HepG2 (cell line): Measurements from ENCODE around the gene PDK2. TPM values are rescaled to one million over a fixed set of nuclear protein-coding genes. Genes with fewer than 3 reads are reported as not detected.

Experiments used
- NCOA2 ChIP-seq: sonication (generic); formaldehyde crosslinking; IDR thresholded peaks from 2 replicates; pipeline ENCODE4 v1.8.0; 2022; ENCODE audit warnings: inconsistent platforms
- NFE2L2 ChIP-seq: fragments of 150-350 bp; IDR thresholded peaks from 2 replicates; pipeline ENCODE4 v1.6.1; 2014; ENCODE audit warnings: low read length
- PHF20 ChIP-seq: sonication (generic); formaldehyde crosslinking; IDR thresholded peaks from 2 replicates; pipeline ENCODE4 v1.5.0; 2020; ENCODE audit warnings: mild to moderate bottlenecking, missing genetic modification reagents
- SMYD3 ChIP-seq: sonication (generic); formaldehyde crosslinking; IDR thresholded peaks from 2 replicates; pipeline ENCODE4 v1.8.1; 2023; ENCODE audit warnings: mild to moderate bottlenecking, missing genetic modification reagents
- SRSF1 ChIP-seq: fragments of 200-400 bp; formaldehyde crosslinking; optimal IDR thresholded peaks from 2 replicates; pipeline ENCODE3; 2017; ENCODE audit warnings: mild to moderate bottlenecking, low read depth, low read length, moderate library complexity
- THYN1 ChIP-seq: sonication (generic); formaldehyde crosslinking; IDR thresholded peaks from 2 replicates; pipeline ENCODE4 v1.8.1; 2023; ENCODE audit warnings: low read depth, mild to moderate bottlenecking, moderate library complexity, missing genetic modification reagents, borderline replicate concordance
- ZKSCAN1 ChIP-seq: fragments of 150-350 bp; IDR thresholded peaks from 2 replicates; pipeline ENCODE4 v1.6.1; 2014; ENCODE audit warnings: low read length
- ZNF563 ChIP-seq: sonication (generic); formaldehyde crosslinking; IDR thresholded peaks from 2 replicates; pipeline ENCODE4 v1.8.0; 2022; ENCODE audit warnings: mild to moderate bottlenecking, moderate library complexity, missing genetic modification reagents
- ZNF678 ChIP-seq: sonication (generic); formaldehyde crosslinking; IDR thresholded peaks from 2 replicates; pipeline ENCODE4 v1.4.0; 2020; ENCODE audit warnings: mild to moderate bottlenecking, missing genetic modification reagents
- ZNF703 ChIP-seq: sonication (generic); formaldehyde crosslinking; IDR thresholded peaks from 2 replicates; pipeline ENCODE4 v1.5.1; 2020; ENCODE audit warnings: missing genetic modification reagents, mild to moderate bottlenecking, moderate library complexity, borderline replicate concordance
- polyA plus RNA-seq, 8 experiments: library from polyadenylated mRNA; depleted of rRNA in 3 of 8; stranded (reverse) in 7 of 8; unstranded in 1 of 8; fragments of >200 nt; fragmentation: Illumina TruSeq in 4 of 8; extraction: Trizol in 4 of 8; gene quantifications; 2 replicates each; pipeline versions ENCODE4 v1.2.1 to v1.2.3, GENCODE V29; 2011 to 2016; ENCODE audit warnings: low read depth in 4 of 8, missing spikeins in 1 of 8, mixed read lengths in 1 of 8; ENCODE audit not compliant: insufficient read depth in 1 of 8
- total RNA-seq, 5 experiments: library from RNA; depleted of rRNA; stranded (reverse); fragments of >200 nt; fragmentation: Illumina TruSeq; extraction: Trizol; gene quantifications; 2 replicates each; pipeline ENCODE4 v1.2.3, GENCODE V29; 2016; ENCODE audit warnings: low read depth in 1 of 5
- TF ChIP-seq, protein P1 (sequence below): sonication (generic); formaldehyde crosslinking; IDR thresholded peaks from 2 replicates; pipeline ENCODE4 v1.8.0; 2022; ENCODE audit warnings: missing genetic modification reagents, mild to moderate bottlenecking, moderate library complexity, borderline replicate concordance
- TF ChIP-seq, protein P2 (sequence below): sonication (generic); formaldehyde crosslinking; IDR thresholded peaks from 2 replicates; pipeline ENCODE4 v1.5.1; 2020; ENCODE audit warnings: missing genetic modification reagents, mild to moderate bottlenecking, borderline replicate concordance
- TF ChIP-seq, protein P3 (sequence below): sonication (generic); formaldehyde crosslinking; IDR thresholded peaks from 2 replicates; pipeline ENCODE4 v1.8.0; 2022; ENCODE audit warnings: mild to moderate bottlenecking, missing genetic modification reagents, moderate library complexity
- TF ChIP-seq, protein P4 (sequence below): sonication (generic); formaldehyde crosslinking; IDR thresholded peaks from 2 replicates; pipeline ENCODE4 v1.5.0; 2020; ENCODE audit warnings: mild to moderate bottlenecking, missing genetic modification reagents
- TF ChIP-seq, protein P5 (sequence below): sonication (generic); formaldehyde crosslinking; IDR thresholded peaks from 2 replicates; pipeline ENCODE4 v1.4.0; 2020; ENCODE audit warnings: missing genetic modification reagents
- TF ChIP-seq, protein P6 (sequence below): IDR thresholded peaks from 2 replicates; pipeline ENCODE4 v1.6.1; 2012; ENCODE audit warnings: inconsistent platforms
- TF ChIP-seq, protein P7 (sequence below): sonication (generic); formaldehyde crosslinking; IDR thresholded peaks from 2 replicates; pipeline ENCODE4 v1.5.1; 2020; ENCODE audit warnings: missing genetic modification reagents, mild to moderate bottlenecking, borderline replicate concordance

PDK2 gene
- total and polyA plus RNA-seq, 2 of the 13 experiments (the other 11 are each of a cell fraction or from before 2014, with no cell fraction given), result 18.5 to 59.7 TPM

DNA sequence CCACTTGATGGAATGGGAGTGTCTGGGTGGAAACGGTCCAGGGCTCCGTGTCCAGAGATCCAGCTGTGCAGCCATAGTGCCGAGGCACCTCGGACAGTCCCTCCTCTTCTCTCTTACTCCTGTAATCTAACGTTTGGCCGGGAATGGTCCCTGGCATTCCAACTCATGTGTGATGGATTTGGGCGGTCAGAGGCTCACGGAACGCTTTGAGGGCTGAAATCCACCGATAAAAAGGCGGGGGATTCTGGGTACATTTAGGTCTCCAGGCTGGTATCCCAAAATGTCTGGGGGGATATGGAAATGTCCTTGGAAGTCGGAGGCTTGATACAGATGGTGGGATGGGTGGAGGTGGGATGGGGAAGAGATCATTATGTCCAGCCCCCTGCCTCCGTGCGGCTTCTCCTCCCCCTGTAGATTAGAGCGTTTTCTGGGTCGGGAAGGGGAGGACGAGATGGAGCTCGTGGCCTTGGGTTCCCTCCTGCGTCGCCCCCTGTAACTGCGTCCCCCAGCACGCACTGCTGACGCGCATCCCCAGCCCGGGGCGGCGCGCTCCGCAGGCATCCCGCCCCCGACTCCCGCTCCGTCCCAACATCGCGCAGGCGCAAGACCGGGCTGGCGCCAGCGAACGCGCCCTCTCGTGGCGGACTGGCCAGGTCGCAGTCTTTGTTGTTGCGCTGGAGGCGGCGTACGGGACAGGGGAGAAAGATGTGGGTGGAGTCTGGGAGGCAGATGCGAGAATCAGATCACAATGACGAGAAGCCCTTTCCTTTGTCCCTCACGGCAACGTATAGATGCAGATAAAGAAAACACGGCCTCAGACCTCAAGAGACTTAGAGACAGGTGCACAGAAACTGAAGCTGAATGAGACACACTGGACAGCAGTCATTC is 66.1 kb downstream of the PDK2 start (continued):
- TF ChIP-seq ZNF703 (CRISPR knock-in tag) (no peak), ZNF678 (CRISPR knock-in tag) (no peak), PHF20 (no peak), SRSF1 (peak; percentile 55), THYN1 (CRISPR knock-in tag) (no peak), ZNF563 (peak; percentile 52; the same call in 1 of the 2 replicates), NCOA2 (no peak; the same call in 1 of the 2 replicates), SMYD3 (CRISPR knock-in tag) (no peak), ZKSCAN1 (no peak), NFE2L2 (no peak)
- TF ChIP-seq, protein P1, sequence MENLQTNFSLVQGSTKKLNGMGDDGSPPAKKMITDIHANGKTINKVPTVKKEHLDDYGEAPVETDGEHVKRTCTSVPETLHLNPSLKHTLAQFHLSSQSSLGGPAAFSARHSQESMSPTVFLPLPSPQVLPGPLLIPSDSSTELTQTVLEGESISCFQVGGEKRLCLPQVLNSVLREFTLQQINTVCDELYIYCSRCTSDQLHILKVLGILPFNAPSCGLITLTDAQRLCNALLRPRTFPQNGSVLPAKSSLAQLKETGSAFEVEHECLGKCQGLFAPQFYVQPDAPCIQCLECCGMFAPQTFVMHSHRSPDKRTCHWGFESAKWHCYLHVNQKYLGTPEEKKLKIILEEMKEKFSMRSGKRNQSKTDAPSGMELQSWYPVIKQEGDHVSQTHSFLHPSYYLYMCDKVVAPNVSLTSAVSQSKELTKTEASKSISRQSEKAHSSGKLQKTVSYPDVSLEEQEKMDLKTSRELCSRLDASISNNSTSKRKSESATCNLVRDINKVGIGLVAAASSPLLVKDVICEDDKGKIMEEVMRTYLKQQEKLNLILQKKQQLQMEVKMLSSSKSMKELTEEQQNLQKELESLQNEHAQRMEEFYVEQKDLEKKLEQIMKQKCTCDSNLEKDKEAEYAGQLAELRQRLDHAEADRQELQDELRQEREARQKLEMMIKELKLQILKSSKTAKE (CRISPR knock-in tag), result no peak
- TF ChIP-seq, protein P2, sequence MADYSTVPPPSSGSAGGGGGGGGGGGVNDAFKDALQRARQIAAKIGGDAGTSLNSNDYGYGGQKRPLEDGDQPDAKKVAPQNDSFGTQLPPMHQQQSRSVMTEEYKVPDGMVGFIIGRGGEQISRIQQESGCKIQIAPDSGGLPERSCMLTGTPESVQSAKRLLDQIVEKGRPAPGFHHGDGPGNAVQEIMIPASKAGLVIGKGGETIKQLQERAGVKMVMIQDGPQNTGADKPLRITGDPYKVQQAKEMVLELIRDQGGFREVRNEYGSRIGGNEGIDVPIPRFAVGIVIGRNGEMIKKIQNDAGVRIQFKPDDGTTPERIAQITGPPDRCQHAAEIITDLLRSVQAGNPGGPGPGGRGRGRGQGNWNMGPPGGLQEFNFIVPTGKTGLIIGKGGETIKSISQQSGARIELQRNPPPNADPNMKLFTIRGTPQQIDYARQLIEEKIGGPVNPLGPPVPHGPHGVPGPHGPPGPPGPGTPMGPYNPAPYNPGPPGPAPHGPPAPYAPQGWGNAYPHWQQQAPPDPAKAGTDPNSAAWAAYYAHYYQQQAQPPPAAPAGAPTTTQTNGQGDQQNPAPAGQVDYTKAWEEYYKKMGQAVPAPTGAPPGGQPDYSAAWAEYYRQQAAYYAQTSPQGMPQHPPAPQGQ (CRISPR knock-in tag), result 0 out of 2 replicates have a peak, but pooled peaks have one; percentile 62
- TF ChIP-seq, protein P3, sequence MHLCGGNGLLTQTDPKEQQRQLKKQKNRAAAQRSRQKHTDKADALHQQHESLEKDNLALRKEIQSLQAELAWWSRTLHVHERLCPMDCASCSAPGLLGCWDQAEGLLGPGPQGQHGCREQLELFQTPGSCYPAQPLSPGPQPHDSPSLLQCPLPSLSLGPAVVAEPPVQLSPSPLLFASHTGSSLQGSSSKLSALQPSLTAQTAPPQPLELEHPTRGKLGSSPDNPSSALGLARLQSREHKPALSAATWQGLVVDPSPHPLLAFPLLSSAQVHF (CRISPR knock-in tag), result no peak
- TF ChIP-seq, protein P4, sequence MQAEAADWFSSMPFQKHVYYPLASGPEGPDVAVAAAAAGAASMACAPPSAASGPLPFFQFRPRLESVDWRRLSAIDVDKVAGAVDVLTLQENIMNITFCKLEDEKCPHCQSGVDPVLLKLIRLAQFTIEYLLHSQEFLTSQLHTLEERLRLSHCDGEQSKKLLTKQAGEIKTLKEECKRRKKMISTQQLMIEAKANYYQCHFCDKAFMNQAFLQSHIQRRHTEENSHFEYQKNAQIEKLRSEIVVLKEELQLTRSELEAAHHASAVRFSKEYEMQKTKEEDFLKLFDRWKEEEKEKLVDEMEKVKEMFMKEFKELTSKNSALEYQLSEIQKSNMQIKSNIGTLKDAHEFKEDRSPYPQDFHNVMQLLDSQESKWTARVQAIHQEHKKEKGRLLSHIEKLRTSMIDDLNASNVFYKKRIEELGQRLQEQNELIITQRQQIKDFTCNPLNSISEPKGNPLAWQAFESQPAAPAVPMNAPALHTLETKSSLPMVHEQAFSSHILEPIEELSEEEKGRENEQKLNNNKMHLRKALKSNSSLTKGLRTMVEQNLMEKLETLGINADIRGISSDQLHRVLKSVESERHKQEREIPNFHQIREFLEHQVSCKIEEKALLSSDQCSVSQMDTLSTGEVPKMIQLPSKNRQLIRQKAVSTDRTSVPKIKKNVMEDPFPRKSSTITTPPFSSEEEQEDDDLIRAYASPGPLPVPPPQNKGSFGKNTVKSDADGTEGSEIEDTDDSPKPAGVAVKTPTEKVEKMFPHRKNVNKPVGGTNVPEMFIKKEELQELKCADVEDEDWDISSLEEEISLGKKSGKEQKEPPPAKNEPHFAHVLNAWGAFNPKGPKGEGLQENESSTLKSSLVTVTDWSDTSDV, result no peak
- TF ChIP-seq, protein P5, sequence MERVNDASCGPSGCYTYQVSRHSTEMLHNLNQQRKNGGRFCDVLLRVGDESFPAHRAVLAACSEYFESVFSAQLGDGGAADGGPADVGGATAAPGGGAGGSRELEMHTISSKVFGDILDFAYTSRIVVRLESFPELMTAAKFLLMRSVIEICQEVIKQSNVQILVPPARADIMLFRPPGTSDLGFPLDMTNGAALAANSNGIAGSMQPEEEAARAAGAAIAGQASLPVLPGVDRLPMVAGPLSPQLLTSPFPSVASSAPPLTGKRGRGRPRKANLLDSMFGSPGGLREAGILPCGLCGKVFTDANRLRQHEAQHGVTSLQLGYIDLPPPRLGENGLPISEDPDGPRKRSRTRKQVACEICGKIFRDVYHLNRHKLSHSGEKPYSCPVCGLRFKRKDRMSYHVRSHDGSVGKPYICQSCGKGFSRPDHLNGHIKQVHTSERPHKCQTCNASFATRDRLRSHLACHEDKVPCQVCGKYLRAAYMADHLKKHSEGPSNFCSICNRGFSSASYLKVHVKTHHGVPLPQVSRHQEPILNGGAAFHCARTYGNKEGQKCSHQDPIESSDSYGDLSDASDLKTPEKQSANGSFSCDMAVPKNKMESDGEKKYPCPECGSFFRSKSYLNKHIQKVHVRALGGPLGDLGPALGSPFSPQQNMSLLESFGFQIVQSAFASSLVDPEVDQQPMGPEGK, result peak; percentile 87
- TF ChIP-seq, protein P6, sequence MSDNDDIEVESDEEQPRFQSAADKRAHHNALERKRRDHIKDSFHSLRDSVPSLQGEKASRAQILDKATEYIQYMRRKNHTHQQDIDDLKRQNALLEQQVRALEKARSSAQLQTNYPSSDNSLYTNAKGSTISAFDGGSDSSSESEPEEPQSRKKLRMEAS, result peak; percentile 76; the same call in 1 of the 2 replicates
- TF ChIP-seq, protein P7, sequence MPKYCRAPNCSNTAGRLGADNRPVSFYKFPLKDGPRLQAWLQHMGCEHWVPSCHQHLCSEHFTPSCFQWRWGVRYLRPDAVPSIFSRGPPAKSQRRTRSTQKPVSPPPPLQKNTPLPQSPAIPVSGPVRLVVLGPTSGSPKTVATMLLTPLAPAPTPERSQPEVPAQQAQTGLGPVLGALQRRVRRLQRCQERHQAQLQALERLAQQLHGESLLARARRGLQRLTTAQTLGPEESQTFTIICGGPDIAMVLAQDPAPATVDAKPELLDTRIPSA (CRISPR knock-in tag), result no peak
